H9 (cell line): ENCODE measurements around the gene OSBPL10. TPM values are rescaled to one million over a fixed set of nuclear protein-coding genes. Genes with fewer than 3 reads are reported as not detected.

Source experiments
- DNase-seq: peaks from one replicate; pipeline ENCODE4 v3.0.0-alpha.2; 2017
- H2AFZ ChIP-seq: one replicate; pipeline ENCODE4 v1.6.1; 2013; ENCODE audit warnings: mild to moderate bottlenecking, low read length, control low read depth, moderate library complexity
- H2AK5ac ChIP-seq: 2 replicates; pipeline ENCODE4 v1.6.1; 2013; ENCODE audit warnings: low read length, control low read depth, mixed read lengths; ENCODE audit not compliant: insufficient read length
- H2BK120ac ChIP-seq: one replicate; pipeline ENCODE4 v1.6.1; 2013; ENCODE audit warnings: low read depth, mild to moderate bottlenecking, low read length, control low read depth, inconsistent platforms; ENCODE audit not compliant: poor library complexity, severe bottlenecking
- H2BK12ac ChIP-seq: 2 replicates; pipeline ENCODE4 v1.6.1; 2013; ENCODE audit warnings: low read length, control low read depth, mixed read lengths, low read depth; ENCODE audit not compliant: insufficient read length
- H2BK15ac ChIP-seq: 2 replicates; pipeline ENCODE4 v1.6.1; 2013; ENCODE audit warnings: low read depth, low read length, control low read depth
- H2BK20ac ChIP-seq: one replicate; pipeline ENCODE4 v1.6.1; 2013; ENCODE audit warnings: low read depth, mild to moderate bottlenecking, low read length, control low read depth, inconsistent platforms; ENCODE audit not compliant: poor library complexity, severe bottlenecking
- H2BK5ac ChIP-seq: 2 replicates; pipeline ENCODE4 v1.6.1; 2013; ENCODE audit warnings: low read length, control low read depth, mixed read lengths; ENCODE audit not compliant: insufficient read length
- H3K14ac ChIP-seq: 2 replicates; pipeline ENCODE4 v1.6.1; 2013; ENCODE audit warnings: low read length, control low read depth; ENCODE audit not compliant: insufficient read depth
- H3K18ac ChIP-seq: 2 replicates; pipeline ENCODE4 v1.6.1; 2013; ENCODE audit warnings: low read depth, mild to moderate bottlenecking, mixed read lengths, low read length, control low read depth; ENCODE audit not compliant: insufficient read length
- H3K23ac ChIP-seq: 2 replicates; pipeline ENCODE4 v1.6.1; 2013; ENCODE audit warnings: low read length, control low read depth, mixed read lengths, low read depth; ENCODE audit not compliant: insufficient read length
- H3K23me2 ChIP-seq: 2 replicates; pipeline ENCODE4 v1.6.1; 2013; ENCODE audit warnings: low read depth, mild to moderate bottlenecking, mixed read lengths, low read length, control low read depth; ENCODE audit not compliant: insufficient read length, poor library complexity, severe bottlenecking
- H3K27ac ChIP-seq: 2 replicates; pipeline ENCODE4 v1.5.1; 2013; ENCODE audit warnings: low read length, control low read depth, mixed read lengths, low read depth; ENCODE audit not compliant: insufficient read length
- H3K27me3 ChIP-seq: 2 replicates; pipeline ENCODE4 v1.6.1; 2013; ENCODE audit warnings: low read length, control low read depth, inconsistent platforms; ENCODE audit not compliant: insufficient read depth
- H3K4ac ChIP-seq: 2 replicates; pipeline ENCODE4 v1.6.1; 2013; ENCODE audit warnings: low read depth, mild to moderate bottlenecking, control low read depth, inconsistent platforms, low read length, moderate library complexity
- H3K4me1 ChIP-seq: 2 replicates; pipeline ENCODE4 v1.6.1; 2013; ENCODE audit warnings: low read length, control low read depth, inconsistent platforms; ENCODE audit not compliant: insufficient read depth
- H3K4me2 ChIP-seq: 2 replicates; pipeline ENCODE4 v1.6.1; 2013; ENCODE audit warnings: low read length, control low read depth, mixed read lengths; ENCODE audit not compliant: insufficient read length, insufficient read depth
- H3K56ac ChIP-seq: 2 replicates; pipeline ENCODE4 v1.6.1; 2013; ENCODE audit warnings: low read depth, mild to moderate bottlenecking, mixed read lengths, low read length, control low read depth; ENCODE audit not compliant: insufficient read length
- H3K79me1 ChIP-seq: 2 replicates; pipeline ENCODE4 v1.6.1; 2013; ENCODE audit warnings: low read depth, mild to moderate bottlenecking, moderate library complexity, low read length, control low read depth, inconsistent platforms; ENCODE audit not compliant: insufficient read depth, poor library complexity, severe bottlenecking
- H3K79me2 ChIP-seq: 2 replicates; pipeline ENCODE4 v1.6.1; 2013; ENCODE audit warnings: low read length, control low read depth, inconsistent platforms; ENCODE audit not compliant: insufficient read depth
- H3K9ac ChIP-seq: 2 replicates; pipeline ENCODE4 v1.6.1; 2013; ENCODE audit warnings: low read length, control low read depth, mixed read lengths; ENCODE audit not compliant: insufficient read length; ENCODE audit errors: extremely low read depth
- H3K9me3 ChIP-seq: one replicate; pipeline ENCODE4 v1.6.1; 2013; ENCODE audit warnings: low read depth, low read length, inconsistent platforms; ENCODE audit not compliant: control insufficient read depth
- H3T11ph ChIP-seq: one replicate; pipeline ENCODE4 v1.6.1; 2013; ENCODE audit warnings: mild to moderate bottlenecking, low read length, control low read depth, inconsistent platforms
- H4K20me1 ChIP-seq: one replicate; pipeline ENCODE4 v1.6.1; 2013; ENCODE audit not compliant: control insufficient read depth, insufficient read length, insufficient read depth
- H4K5ac ChIP-seq: 2 replicates; pipeline ENCODE4 v1.6.1; 2013; ENCODE audit warnings: low read depth, mild to moderate bottlenecking, mixed read lengths, low read length, control low read depth; ENCODE audit not compliant: insufficient read length
- H4K8ac ChIP-seq: replicated peaks from 2 replicates; pipeline ENCODE4 v1.6.1; 2013; ENCODE audit warnings: low read length, control low read depth, mixed read lengths, low read depth; ENCODE audit not compliant: insufficient read length
- H4K91ac ChIP-seq: 2 replicates; pipeline ENCODE4 v1.6.1; 2013; ENCODE audit warnings: low read depth, mild to moderate bottlenecking, moderate library complexity, mixed read lengths, low read length, control low read depth; ENCODE audit not compliant: insufficient read length
- H3K27ac Mint-ChIP-seq, 3 experiments: 2 replicates in 2 of 3; 3 replicates in 1 of 3; pipeline ENCODE4 v1.8.0; 2020 to 2021; ENCODE audit warnings: mixed read lengths in 3 of 3, mild to moderate bottlenecking in 1 of 3, moderate library complexity in 1 of 3
- H3K27me3 Mint-ChIP-seq: 2 replicates; pipeline ENCODE4 v1.8.0; 2021; ENCODE audit warnings: low read depth, mild to moderate bottlenecking, moderate library complexity, mixed read lengths
- H3K36me3 Mint-ChIP-seq, 3 experiments: 2 replicates in 2 of 3; 3 replicates in 1 of 3; pipeline ENCODE4 v1.8.0; 2020 to 2021; ENCODE audit warnings: low read depth in 3 of 3, mixed read lengths in 3 of 3; ENCODE audit not compliant: insufficient read depth in 1 of 3
- H3K4me1 Mint-ChIP-seq, 2 experiments: 2 replicates each; pipeline ENCODE4 v1.8.0; 2020; ENCODE audit warnings: mixed read lengths in 2 of 2
- H3K4me3 Mint-ChIP-seq, 2 experiments: 2 replicates in 1 of 2; 3 replicates in 1 of 2; pipeline ENCODE4 v1.8.0; 2020 to 2021; ENCODE audit warnings: mild to moderate bottlenecking in 2 of 2, mixed read lengths in 2 of 2, moderate library complexity in 1 of 2
- H3K9me3 Mint-ChIP-seq, 2 experiments: 2 replicates in 1 of 2; 3 replicates in 1 of 2; pipeline ENCODE4 v1.8.0; 2020; ENCODE audit warnings: mild to moderate bottlenecking in 2 of 2, mixed read lengths in 2 of 2, moderate library complexity in 1 of 2
- CTCF ChIP-seq: fragments of 200-600 bp; sonication (generic); conservative IDR thresholded peaks from 3 replicates; pipeline ENCODE4 v1.8.0; 2021; ENCODE audit warnings: antibody characterized with exemption, mild to moderate bottlenecking
- WGBS: extraction: QIAGEN DNeasy Blood & Tissue Kit; methylation state at CpG from one replicate; pipeline ENCODE4 v1.1.7; 2013; ENCODE audit warnings: missing lambda C conversion rate, low lambda C conversion rate, mixed read lengths; ENCODE audit not compliant: insufficient read length; ENCODE audit errors: extremely low coverage; 5-methylcytosine and 5-hydroxymethylcytosine counted together
- total RNA-seq: library from RNA; stranded (reverse); gene quantifications from 2 replicates; pipeline ENCODE4 v1.2.1, GENCODE V29; 2021

The OSBPL10 gene
- total RNA-seq, 1 experiment from 2014 or later = 42.7 TPM

GRCh38 chr3:31735667-31736066 lies 245.4 kb downstream of the OSBPL10 start:
- Histone ChIP-seq H4K20me1 (no peaks in the 10 kb centered on the region), H4K91ac (no peak overlapping the region), H2BK120ac (no peak overlapping the region), H3K9ac (no peak overlapping the region), H2BK15ac (no peak overlapping the region), H2BK12ac (no peak overlapping the region), H2BK5ac (no peak overlapping the region), H3K56ac (no peak overlapping the region), H2AFZ (no peak overlapping the region), H3K27me3 (no peaks in the 10 kb centered on the region), H3K79me2 (peaks cover 2% of the 10 kb centered on the region; the same call in 1 of the 2 replicates), H2AK5ac (no peak overlapping the region), H3K9me3 (no peaks in the 10 kb centered on the region), H3K23ac (no peak overlapping the region), H3K14ac (no peak overlapping the region), H3K27ac (no peak overlapping the region), H4K8ac (no peak overlapping the region), H3K4me1 (peaks cover 4% of the 10 kb centered on the region), H4K5ac (no peak overlapping the region), H2BK20ac (no peak overlapping the region), H3K18ac (no peak overlapping the region), H3K23me2 (no peaks in the 10 kb centered on the region), H3K4ac (no peak overlapping the region), H3K79me1 (no peaks in the 10 kb centered on the region), H3T11ph (no peak overlapping the region), H3K4me2 (no peak overlapping the region)
- no peaks in the 10 kb centered on the region for H3K9me3 Mint-ChIP-seq
- no peaks in the 10 kb centered on the region for H3K27me3 Mint-ChIP-seq
- no peak for TF ChIP-seq CTCF
- peaks cover 0 to 5% (median 2%) of the 10 kb centered on the region in 3 experiments; a peak in 3 of 7 replicates for H3K36me3 Mint-ChIP-seq
- peaks cover 9 to 24% of the 10 kb centered on the region in 2 experiments for H3K4me1 Mint-ChIP-seq
- peak overlapping the region in 1 of 3 experiments; percentile 9; a peak in 1 of 7 replicates for H3K27ac Mint-ChIP-seq
- no peak overlapping the region for H3K4me3 Mint-ChIP-seq
- no CpG with 5 or more reads among the region's 5 CpGs for WGBS
- DNase-seq = no peak
